ENCODE measurements around the gene FOXC1. TPM values are rescaled to one million over a fixed set of nuclear protein-coding genes. Genes with fewer than 3 reads are reported as not detected.

Gene FOXC1
- total and polyA plus RNA-seq, 2 experiments from 2014 or later, result 0.10 to 0.13 TPM

GRCh38 chr6:1641343-1641885 lies 31.7 kb downstream of the FOXC1 start:
- Mint-ChIP-seq H3K9me3 (no peaks in the 10 kb centered on the region), H3K27ac (no peak overlapping the region)
- peak; percentile 44 for ATAC-seq

More at GRCh38 chr6:1641343-1641885, 31.7 kb downstream of the FOXC1 start:
- no peak for TF ChIP-seq STAT1 (IDR thresholded peaks at IDR 0.05; ENCODE audit: unreplicated experiment)
- no peak for TF ChIP-seq CTCF (conservative IDR thresholded peaks at IDR 0.05; ENCODE audit: low read depth in 2 of 2)
- TF ChIP-seq ZNF114 (CRISPR knock-in tag; IDR thresholded peaks at IDR 0.05), result no peak
- TF ChIP-seq CREB1 (CRISPR knock-in tag; IDR thresholded peaks at IDR 0.05; ENCODE audit: low read depth), result no peak
- TF ChIP-seq ZNF331 (CRISPR knock-in tag; IDR thresholded peaks at IDR 0.05; ENCODE audit: low read depth), result no peak
- TF ChIP-seq JUNB (IDR thresholded peaks at IDR 0.05; ENCODE audit: unreplicated experiment), result no peak
- no peak for TF ChIP-seq EZH2 (IDR thresholded peaks at IDR 0.05; ENCODE audit: low read depth, unreplicated experiment)
- no peak for TF ChIP-seq REST (IDR thresholded peaks at IDR 0.05; ENCODE audit: unreplicated experiment)
- no peak for TF ChIP-seq POLR2AphosphoS5 (IDR thresholded peaks at IDR 0.05; ENCODE audit: low read depth)
- TF ChIP-seq NANOG (IDR thresholded peaks at IDR 0.05; ENCODE audit: borderline replicate concordance), result no peak
- no peak for TF ChIP-seq EZH2phosphoT487 (IDR thresholded peaks at IDR 0.05; ENCODE audit: unreplicated experiment)
- no peak for TF ChIP-seq ETS1 (IDR thresholded peaks at IDR 0.05)
- no peak for TF ChIP-seq ZNF462 (CRISPR knock-in tag; IDR thresholded peaks at IDR 0.05)
- Histone ChIP-seq H3K27me3 (ENCODE audit: insufficient read depth) (no peaks in the 10 kb centered on the region), H3K4me1 (ENCODE audit: insufficient read depth) (no peaks in the 10 kb centered on the region), H3K79me2 (replicated peaks; ENCODE audit: insufficient read depth) (no peaks in the 10 kb centered on the region), H4K20me1 (replicated peaks; ENCODE audit: insufficient read depth) (no peaks in the 10 kb centered on the region), H3K9me2 (ENCODE audit: insufficient read depth) (no peaks in the 10 kb centered on the region), H2AFZ (no peak overlapping the region), H3K4me2 (no peak overlapping the region), H3K36me3 (ENCODE audit: insufficient read depth) (no peaks in the 10 kb centered on the region), H3K4me3 (no peak overlapping the region), H3K27ac (ENCODE audit: low read depth) (no peak overlapping the region), H3F3A (replicated peaks; ENCODE audit: low read depth) (no peaks in the 10 kb centered on the region)
- Mint-ChIP-seq H3K4me3 (no peak overlapping the region), H3K4me1 (peaks cover 15% of the 10 kb centered on the region), H3K27me3 (ENCODE audit: insufficient read depth, low read depth, poor library complexity) (peaks cover 20% of the 10 kb centered on the region), H3K36me3 (ENCODE audit: low read depth) (no peaks in the 10 kb centered on the region; the same call in 2 of the 3 replicates)
- DNase-seq (ENCODE audit: low spot score), result no peak
